Superior temporal gyrus (tissue), 1 donor: ENCODE measurements around the gene INPP4B.
A peak's percentile ranks its signal among the peaks of the same experiment; 100 is the strongest.

ENCODE experiments used
- DNase-seq: peaks from one replicate; pipeline ENCODE4 v3.0.0-alpha.2; 2016; ENCODE audit errors: extremely low spot score

INPP4B gene

DNA sequence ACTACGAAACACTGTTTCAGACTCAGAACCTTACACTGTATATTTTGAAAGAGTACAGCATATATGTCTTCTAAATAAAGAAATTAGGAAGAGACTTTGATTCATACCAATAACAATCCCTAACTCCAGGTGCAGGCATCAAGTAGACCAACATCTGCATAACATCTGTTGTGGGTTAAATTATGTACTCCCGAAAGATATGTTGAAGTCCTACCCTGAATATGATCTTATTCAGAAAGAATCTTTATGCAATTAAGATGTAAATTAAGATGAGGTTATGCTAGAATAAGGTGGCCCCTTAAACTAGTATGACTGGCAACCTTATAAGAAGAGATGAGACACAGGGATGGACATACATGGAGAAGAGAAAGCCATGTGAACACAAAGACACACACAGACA is 117.9 kb downstream of the INPP4B start:
- no peak for DNase-seq

- no peak for DNase-seq
Measured at GRCh38 chr4:142727149-142727548, 119.0 kb downstream of the INPP4B start.

- no peak for DNase-seq
Measured at GRCh38 chr4:142725886-142726285, 120.2 kb downstream of the INPP4B start.

GRCh38 chr4:142721187-142721586 is 124.9 kb downstream of the INPP4B start:
- no peak for DNase-seq

GRCh38 chr4:142719854-142720541 is 126.1 kb downstream of the INPP4B start:
- DNase-seq, result peak; percentile 35

GRCh38 chr4:142718981-142719380 is 127.1 kb downstream of the INPP4B start:
- no peak for DNase-seq

DNA sequence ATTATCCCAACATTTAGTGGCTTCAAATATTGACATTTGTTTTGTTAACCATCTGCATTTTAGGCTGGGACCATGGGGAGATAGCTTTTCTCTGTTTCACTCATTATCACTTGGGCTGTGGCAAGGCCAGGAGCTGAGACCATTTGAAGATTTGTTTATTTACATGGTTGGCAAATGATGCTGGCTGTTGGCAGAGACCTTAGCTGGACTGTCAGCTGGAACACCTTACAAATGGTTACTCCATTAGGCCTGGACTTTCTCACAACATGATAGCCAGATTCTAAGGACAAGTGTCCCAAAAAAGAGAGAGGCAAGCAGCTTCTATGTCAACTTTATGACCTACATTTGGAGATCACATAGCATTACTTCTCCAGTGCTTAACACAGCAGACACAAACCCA is 130.4 kb downstream of the INPP4B start:
- no peak for DNase-seq

DNA sequence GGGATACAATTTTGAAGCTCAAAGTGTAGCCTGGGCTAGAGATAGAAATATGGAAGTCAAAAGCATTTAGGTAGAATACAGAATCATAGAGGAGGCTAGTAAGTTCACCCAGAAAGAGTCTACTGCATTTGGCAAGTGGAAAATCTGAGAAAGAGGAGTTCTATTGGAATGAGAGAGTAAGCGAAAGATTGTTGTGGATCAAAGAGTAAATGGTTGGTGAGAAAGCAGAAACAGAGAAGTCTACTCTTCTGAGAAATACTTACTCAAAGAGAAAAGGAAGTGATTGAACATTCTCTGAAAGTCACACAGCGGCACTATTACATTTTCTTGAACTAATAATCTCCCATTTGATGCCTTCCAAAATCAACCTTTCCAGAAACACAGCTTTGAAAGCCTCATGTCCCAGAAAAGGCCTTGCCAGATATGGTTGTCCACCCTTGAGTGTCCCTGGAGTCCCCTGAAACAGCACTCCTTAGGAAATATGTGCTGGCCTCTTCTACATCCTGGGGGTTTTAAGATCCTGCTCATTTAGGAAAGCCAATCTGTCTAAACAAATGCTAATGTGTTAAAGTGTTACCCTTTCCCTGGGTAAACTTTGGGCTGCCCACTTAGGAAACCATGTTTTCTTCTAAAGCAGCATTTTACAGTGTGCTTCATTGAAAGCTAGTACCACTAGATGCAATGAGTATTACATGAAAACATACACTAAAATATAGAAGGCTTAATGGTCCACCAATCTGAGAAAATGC is 132.6 kb downstream of the INPP4B start:
- DNase-seq, result no peak

- no peak for DNase-seq
Measured at GRCh38 chr4:142708231-142708630, 137.9 kb downstream of the INPP4B start.

- no peak for DNase-seq
Measured at GRCh38 chr4:142707401-142707800, 138.7 kb downstream of the INPP4B start.

GRCh38 chr4:142706381-142706780 is 139.7 kb downstream of the INPP4B start:
- no peak for DNase-seq

- DNase-seq, result no peak
Measured at GRCh38 chr4:142705820-142706219, 140.3 kb downstream of the INPP4B start.

DNA sequence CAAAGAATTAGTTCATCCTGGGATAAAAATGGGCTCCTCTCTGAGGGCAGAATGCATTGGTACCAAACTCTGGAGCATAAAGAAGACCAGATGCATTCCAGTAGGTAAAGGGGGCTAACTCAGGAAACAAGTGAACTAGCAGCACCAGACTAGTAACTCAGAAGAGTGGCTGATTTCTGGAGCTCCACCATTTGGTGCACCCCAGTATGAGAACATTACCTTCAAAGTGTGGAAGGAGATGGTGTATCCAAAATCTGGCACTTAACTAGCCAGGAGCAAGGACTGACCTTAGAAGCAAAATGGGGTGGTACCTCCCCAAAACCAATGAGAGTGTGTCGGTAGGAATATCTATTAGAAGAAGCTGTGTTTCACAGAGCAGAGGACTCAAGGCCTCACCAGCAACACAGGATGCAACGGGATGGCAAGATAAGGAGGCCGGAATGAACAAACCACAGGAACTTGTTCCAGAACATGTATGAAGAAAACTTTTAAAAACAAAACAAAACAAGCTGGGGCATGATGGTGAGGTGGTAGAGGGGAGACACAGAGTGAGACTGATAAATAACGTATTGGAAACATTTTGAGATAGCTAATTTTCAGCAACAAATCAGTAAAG is 142.3 kb downstream of the INPP4B start:
- DNase-seq, result no peak

GRCh38 chr4:142701017-142701416 is 145.1 kb downstream of the INPP4B start:
- DNase-seq, result no peak

DNA sequence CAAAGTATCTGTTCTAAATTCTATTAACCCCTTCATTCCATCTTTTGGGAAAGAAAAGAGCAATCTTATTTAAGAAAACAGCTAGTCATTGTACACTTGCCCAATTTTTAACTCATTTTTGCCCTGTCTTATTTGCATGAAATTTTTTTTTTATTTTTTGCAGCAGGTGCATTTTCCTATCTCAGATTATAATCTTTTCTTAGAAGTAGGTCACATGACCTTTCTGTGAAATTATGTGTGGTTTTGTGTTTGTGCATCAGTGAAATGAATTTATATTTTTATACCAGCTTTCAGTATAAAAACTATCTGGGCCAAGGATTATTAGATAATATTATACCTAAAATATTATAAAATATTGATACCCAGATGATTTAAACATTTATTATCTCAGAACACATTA is 145.6 kb downstream of the INPP4B start:
- no peak for DNase-seq

DNA sequence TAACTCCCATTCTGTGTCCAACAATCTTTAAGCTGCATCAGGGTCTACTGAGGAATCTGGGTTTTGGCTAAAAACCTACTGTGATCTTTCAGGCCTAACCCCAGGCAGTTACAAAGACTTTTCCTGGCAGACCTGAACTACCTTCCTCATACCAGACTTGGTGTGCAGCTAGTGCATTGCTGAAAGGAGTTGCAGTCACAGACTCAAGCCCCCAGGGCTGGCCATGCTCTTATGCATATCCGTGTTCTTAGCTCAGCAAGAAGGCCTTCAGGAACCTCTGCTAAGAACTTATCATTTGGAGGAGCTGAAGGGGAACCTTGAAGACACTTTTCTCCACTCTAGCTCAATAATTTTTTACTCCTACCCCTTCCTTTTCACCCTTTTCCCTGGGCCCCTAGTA is 147.5 kb downstream of the INPP4B start:
- no peak for DNase-seq

DNA sequence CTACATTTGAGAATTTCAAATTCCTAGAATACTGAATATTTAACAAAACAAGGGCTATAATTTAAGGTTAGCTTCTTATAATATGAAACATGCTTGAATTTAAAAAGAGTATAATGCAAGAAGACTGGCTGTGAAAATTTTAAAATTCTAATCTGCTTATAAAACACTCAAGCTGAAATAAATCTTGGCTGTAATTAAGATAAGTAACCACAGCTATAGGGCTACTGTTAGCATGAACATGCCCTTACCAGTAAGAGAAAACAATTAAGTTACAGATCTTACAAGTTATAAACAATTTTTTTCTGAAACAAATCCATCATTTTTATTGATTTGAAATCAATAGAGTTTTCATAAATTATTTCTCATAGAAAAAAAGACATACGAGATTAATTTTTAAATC is 148.2 kb downstream of the INPP4B start:
- DNase-seq, result no peak

GRCh38 chr4:142697320-142697719 is 148.8 kb downstream of the INPP4B start:
- DNase-seq, result no peak

DNA sequence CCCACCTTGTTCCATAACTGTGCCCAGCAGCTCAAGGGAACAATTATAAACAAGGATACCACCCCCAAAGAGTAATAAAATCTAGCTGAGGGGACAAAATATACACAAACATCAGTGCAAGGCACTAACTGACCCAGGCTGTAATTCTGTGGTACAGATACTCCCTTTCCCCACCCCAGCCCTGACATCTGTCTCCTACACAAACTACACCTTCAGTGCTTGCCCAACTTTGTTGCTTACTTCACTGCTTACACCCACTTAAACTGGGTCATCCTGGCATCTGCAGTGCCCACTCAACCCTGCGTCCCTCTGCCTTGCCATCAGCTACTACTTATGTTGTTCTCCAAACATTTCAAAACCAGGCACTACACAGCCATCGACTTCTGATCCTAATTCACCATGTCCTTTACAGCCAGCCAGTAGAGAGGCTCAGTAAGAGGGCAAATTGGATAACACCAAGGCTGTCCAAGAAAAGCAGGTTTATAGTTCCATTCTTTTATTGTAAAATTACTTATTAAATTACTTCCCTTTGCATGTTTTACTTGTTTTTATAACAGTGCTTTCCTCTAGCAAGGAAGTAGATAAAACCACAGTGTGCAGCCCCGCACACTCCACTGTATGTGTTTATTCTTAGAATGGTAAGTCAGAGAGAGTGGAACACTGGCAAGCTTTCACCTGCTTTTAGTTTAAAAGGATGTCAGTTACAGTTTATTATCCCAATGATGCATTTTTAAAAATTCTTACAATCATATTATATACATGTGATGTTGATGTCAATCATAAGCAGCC is 149.6 kb downstream of the INPP4B start:
- DNase-seq, result no peak

DNA sequence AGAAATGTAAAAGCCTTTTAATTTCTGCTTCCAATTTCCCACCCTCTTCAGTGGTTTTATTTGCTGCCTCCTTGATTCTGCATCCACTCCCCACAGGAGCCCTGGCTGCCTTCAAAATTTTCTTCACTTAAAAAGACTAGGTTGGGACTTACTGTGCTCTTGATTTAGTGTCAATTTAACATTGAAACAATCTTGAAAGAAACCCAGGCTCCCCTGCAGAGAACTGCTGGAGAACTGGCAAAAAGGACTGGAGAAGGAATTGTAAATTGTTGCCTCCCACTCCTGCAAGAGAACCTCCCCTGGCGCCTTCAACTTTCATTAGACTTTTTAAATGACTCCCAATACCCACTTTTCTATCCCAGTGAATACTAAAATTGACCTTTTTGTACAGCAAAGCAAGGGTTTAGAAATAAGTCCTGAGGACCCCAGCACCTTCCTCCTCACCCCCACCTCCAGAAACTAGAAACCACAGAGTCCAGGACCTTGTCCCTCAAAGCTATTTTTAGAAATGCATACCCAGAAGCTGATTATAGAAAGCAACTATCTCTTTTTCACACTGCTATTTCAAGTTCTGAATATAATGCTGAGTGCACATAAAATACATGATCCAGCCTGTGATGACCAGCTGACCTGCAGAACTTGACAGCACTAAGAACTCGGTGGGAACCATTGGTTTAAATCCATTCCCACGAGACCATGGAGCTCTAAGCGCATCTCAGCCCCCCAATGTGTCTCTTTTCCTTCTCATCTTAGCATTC is 155.5 kb downstream of the INPP4B start:
- DNase-seq, result no peak

GRCh38 chr4:142687547-142688275 is 158.4 kb downstream of the INPP4B start:
- no peak for DNase-seq
